Body of pancreas (tissue), 4 donors: ENCODE results near the gene BRME1.

Experiments
- POLR2A ChIP-seq, 3 donors: fragments of 450-650 bp; IDR thresholded peaks; one replicate each; pipeline ENCODE4 v1.6.1; 2016; ENCODE audit warnings: antibody characterized with exemption in 3 of 3, mild to moderate bottlenecking in 2 of 3
- TF ChIP-seq, protein P1 (sequence below), 7 experiments: fragments of 450-650 bp in 4 of 7; fragments of 200-600 bp in 3 of 7; sonication (generic) in 3 of 7; IDR thresholded peaks; one replicate each; pipeline ENCODE4 v1.5.1; 2016 to 2019; ENCODE audit warnings: antibody characterized with exemption in 7 of 7

DNA sequence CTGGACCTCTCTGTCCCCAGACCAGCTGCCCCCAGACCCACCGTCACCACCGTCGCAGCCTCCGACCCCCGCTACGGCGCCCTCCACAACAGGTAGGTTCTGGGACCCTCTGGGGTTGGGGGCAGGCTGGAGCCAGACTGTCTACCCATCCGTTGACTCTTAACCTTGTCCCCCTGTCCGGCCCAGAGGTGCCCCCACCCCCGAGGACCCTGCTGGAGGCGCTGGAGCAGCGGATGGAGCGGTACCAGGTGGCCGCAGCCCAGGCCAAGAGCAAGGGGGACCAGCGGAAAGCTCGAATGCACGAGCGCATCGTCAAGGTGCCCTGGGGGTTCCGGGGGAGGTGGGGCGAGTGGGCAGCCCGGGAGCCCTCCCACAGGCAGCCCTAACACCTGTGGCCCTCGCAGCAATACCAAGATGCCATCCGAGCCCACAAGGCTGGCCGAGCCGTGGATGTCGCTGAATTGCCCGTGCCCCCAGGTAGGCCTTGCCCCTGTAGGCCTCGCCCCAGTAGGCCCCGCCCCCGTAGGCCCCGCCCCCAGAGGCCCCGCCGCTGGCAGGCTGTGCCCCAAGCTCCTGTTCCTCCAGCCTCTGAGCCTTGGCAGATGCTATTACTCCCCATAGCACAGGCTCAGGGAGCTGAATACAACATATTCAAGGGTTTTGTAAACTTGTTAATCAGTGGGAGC is 13.0 kb upstream of the BRME1 start:
- TF ChIP-seq, protein P1, sequence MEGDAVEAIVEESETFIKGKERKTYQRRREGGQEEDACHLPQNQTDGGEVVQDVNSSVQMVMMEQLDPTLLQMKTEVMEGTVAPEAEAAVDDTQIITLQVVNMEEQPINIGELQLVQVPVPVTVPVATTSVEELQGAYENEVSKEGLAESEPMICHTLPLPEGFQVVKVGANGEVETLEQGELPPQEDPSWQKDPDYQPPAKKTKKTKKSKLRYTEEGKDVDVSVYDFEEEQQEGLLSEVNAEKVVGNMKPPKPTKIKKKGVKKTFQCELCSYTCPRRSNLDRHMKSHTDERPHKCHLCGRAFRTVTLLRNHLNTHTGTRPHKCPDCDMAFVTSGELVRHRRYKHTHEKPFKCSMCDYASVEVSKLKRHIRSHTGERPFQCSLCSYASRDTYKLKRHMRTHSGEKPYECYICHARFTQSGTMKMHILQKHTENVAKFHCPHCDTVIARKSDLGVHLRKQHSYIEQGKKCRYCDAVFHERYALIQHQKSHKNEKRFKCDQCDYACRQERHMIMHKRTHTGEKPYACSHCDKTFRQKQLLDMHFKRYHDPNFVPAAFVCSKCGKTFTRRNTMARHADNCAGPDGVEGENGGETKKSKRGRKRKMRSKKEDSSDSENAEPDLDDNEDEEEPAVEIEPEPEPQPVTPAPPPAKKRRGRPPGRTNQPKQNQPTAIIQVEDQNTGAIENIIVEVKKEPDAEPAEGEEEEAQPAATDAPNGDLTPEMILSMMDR (IDR thresholded peaks at IDR 0.05), result no peak
- TF ChIP-seq POLR2A (IDR thresholded peaks at IDR 0.05), result no peak
